WTC11 (cell line): ENCODE measurements around the gene FBLN2. TPM values are rescaled to one million over a fixed set of nuclear protein-coding genes. Genes with fewer than 3 reads are reported as not detected.

Source experiments
- ATAC-seq: fragments of 200-7000 bp; cut with Tn5 transposase; 2 replicates; pipeline ENCODE4 v1.10.0; 2021; ENCODE audit warnings: mild to moderate bottlenecking, moderate library complexity
- CTCF ChIA-PET: fragments of 300-600 bp; sonication (Branson Sonifier 250); formaldehyde crosslinking; loops from one replicate; lab custom pipeline; 2021; ENCODE audit warnings: antibody characterized with exemption; lab: Charles Lee
- POLR2A ChIA-PET: fragments of 350-600 bp; sonication (Branson Sonifier 250); formaldehyde crosslinking; loops from one replicate; lab custom pipeline; 2021; ENCODE audit warnings: antibody characterized with exemption; lab: Charles Lee
- DNase-seq: peaks from one replicate; pipeline ENCODE4 v3.0.0; 2021; ENCODE audit warnings: low spot score
- H3K27ac Mint-ChIP-seq: 2 replicates; pipeline ENCODE4 v1.8.0; 2021; ENCODE audit warnings: mixed read lengths
- H3K27me3 Mint-ChIP-seq: 2 replicates; pipeline ENCODE4 v1.8.0; 2021; ENCODE audit warnings: low read depth, mild to moderate bottlenecking, moderate library complexity, mixed read lengths
- H3K36me3 Mint-ChIP-seq: 2 replicates; pipeline ENCODE4 v1.8.0; 2021; ENCODE audit warnings: mixed read lengths
- H3K4me1 Mint-ChIP-seq: 2 replicates; pipeline ENCODE4 v1.8.0; 2022; ENCODE audit warnings: mixed read lengths
- H3K4me3 Mint-ChIP-seq: 2 replicates; pipeline ENCODE4 v1.8.0; 2021; ENCODE audit warnings: mild to moderate bottlenecking, moderate library complexity, mixed read lengths
- H3K9me3 Mint-ChIP-seq: 2 replicates; pipeline ENCODE4 v1.8.0; 2021; ENCODE audit warnings: mixed read lengths
- ARID4B ChIP-seq: sonication (generic); formaldehyde crosslinking; IDR thresholded peaks from 2 replicates; pipeline ENCODE4 v1.8.0; 2023; ENCODE audit warnings: missing genetic modification reagents, mild to moderate bottlenecking, borderline replicate concordance
- E2F1 ChIP-seq: sonication (generic); formaldehyde crosslinking; IDR thresholded peaks from 2 replicates; pipeline ENCODE4 v1.8.0; 2022; ENCODE audit warnings: mild to moderate bottlenecking, missing genetic modification reagents
- ERG ChIP-seq: fragments of 250-450 bp; sonication (Bioruptor Pico); IDR thresholded peaks from 2 replicates; pipeline ENCODE4 v1.8.0; 2021; ENCODE audit warnings: mild to moderate bottlenecking
- ESRRA ChIP-seq: sonication (generic); formaldehyde crosslinking; IDR thresholded peaks from 2 replicates; pipeline ENCODE4 v1.8.1; 2022; ENCODE audit warnings: mild to moderate bottlenecking, missing genetic modification reagents, borderline replicate concordance
- HMGA2 ChIP-seq: fragments of 250-450 bp; sonication (Bioruptor Pico); IDR thresholded peaks from 2 replicates; pipeline ENCODE4 v1.4.0; 2021; ENCODE audit warnings: mild to moderate bottlenecking, moderate library complexity
- HMGXB4 ChIP-seq: sonication (generic); formaldehyde crosslinking; IDR thresholded peaks from 2 replicates; pipeline ENCODE4 v1.8.1; 2023; ENCODE audit warnings: mild to moderate bottlenecking, moderate library complexity, missing genetic modification reagents
- MYBL2 ChIP-seq: sonication (generic); formaldehyde crosslinking; IDR thresholded peaks from 2 replicates; pipeline ENCODE4 v1.8.1; 2023; ENCODE audit warnings: mild to moderate bottlenecking, moderate library complexity, missing genetic modification reagents
- NFYB ChIP-seq: sonication (generic); formaldehyde crosslinking; conservative IDR thresholded peaks from 2 replicates; pipeline ENCODE4 v1.8.0; 2022; ENCODE audit warnings: low read depth, missing genetic modification reagents
- PREB ChIP-seq: sonication (generic); formaldehyde crosslinking; IDR thresholded peaks from 2 replicates; pipeline ENCODE4 v1.8.1; 2022; ENCODE audit warnings: mild to moderate bottlenecking, missing genetic modification reagents, moderate library complexity, borderline replicate concordance
- PRRX2 ChIP-seq: fragments of 250-450 bp; sonication (Bioruptor Pico); IDR thresholded peaks from 2 replicates; pipeline ENCODE4 v1.8.0; 2021; ENCODE audit warnings: mild to moderate bottlenecking
- RORB ChIP-seq: fragments of 250-450 bp; sonication (Bioruptor Pico); IDR thresholded peaks from 2 replicates; pipeline ENCODE4 v1.9.0; 2021; ENCODE audit warnings: mild to moderate bottlenecking
- SMAD3 ChIP-seq: sonication (generic); formaldehyde crosslinking; IDR thresholded peaks from 2 replicates; pipeline ENCODE4 v1.8.0; 2022; ENCODE audit warnings: missing genetic modification reagents, mild to moderate bottlenecking, borderline replicate concordance
- SMAD4 ChIP-seq: sonication (generic); formaldehyde crosslinking; IDR thresholded peaks from 2 replicates; pipeline ENCODE4 v1.8.0; 2022; ENCODE audit warnings: mild to moderate bottlenecking, missing genetic modification reagents
- SOX15 ChIP-seq: fragments of 250-450 bp; sonication (Bioruptor Pico); IDR thresholded peaks from 2 replicates; pipeline ENCODE4 v1.9.0; 2021; ENCODE audit warnings: mild to moderate bottlenecking
- USF2 ChIP-seq: sonication (generic); formaldehyde crosslinking; IDR thresholded peaks from 2 replicates; pipeline ENCODE4 v1.8.1; 2023; ENCODE audit warnings: mild to moderate bottlenecking, missing genetic modification reagents, moderate library complexity
- ZNF263 ChIP-seq: sonication (generic); formaldehyde crosslinking; IDR thresholded peaks from 2 replicates; pipeline ENCODE4 v1.8.1; 2022; ENCODE audit warnings: low read depth, mild to moderate bottlenecking, moderate library complexity, missing genetic modification reagents
- ZNF317 ChIP-seq: sonication (generic); formaldehyde crosslinking; IDR thresholded peaks from 2 replicates; pipeline ENCODE4 v1.8.1; 2023; ENCODE audit warnings: low read depth, mild to moderate bottlenecking, moderate library complexity, missing genetic modification reagents, borderline replicate concordance
- ZNF396 ChIP-seq: fragments of 250-450 bp; sonication (Bioruptor Pico); IDR thresholded peaks from 2 replicates; pipeline ENCODE4 v1.8.0; 2021; ENCODE audit warnings: mild to moderate bottlenecking, moderate library complexity, borderline replicate concordance
- total RNA-seq: library from RNA; stranded (reverse); gene quantifications from 3 replicates; pipeline ENCODE4 v1.2.3, GENCODE V29; 2021

The FBLN2 gene
- total RNA-seq, 1 experiment from 2014 or later: 20.7 TPM

- POLR2A ChIA-PET: no interaction called here
- ATAC-seq: no peak
Measured at GRCh38 chr3:13570391-13571194, 21.7 kb downstream of the FBLN2 start.

GRCh38 chr3:13571264-13571663 is 22.3 kb downstream of the FBLN2 start:
- ATAC-seq (no peak), DNase-seq (no peak)
- Mint-ChIP-seq H3K4me1 (peaks cover 16% of the 10 kb centered on the region), H3K27ac (no peak overlapping the region), H3K9me3 (no peaks in the 10 kb centered on the region), H3K27me3 (no peaks in the 10 kb centered on the region), H3K4me3 (no peak overlapping the region), H3K36me3 (no peaks in the 10 kb centered on the region)
- ChIA-PET CTCF (interaction anchor here (0.8 to 2.8 kb wide), 7 partner anchors 32 to 84 kb away, joined by 3 to 11 read pairs (median 3); no protein-coding TSS in a partner anchor), POLR2A (no interaction called here)
- TF ChIP-seq USF2 (CRISPR knock-in tag): no peak
- TF ChIP-seq ESRRA: no peak
- TF ChIP-seq E2F1 (CRISPR knock-in tag): no peak
- TF ChIP-seq ZNF396: no peak
- no peak for TF ChIP-seq HMGA2 (CRISPR knock-in tag)
- TF ChIP-seq HMGXB4 (CRISPR knock-in tag): no peak
- TF ChIP-seq SMAD4 (CRISPR knock-in tag): no peak
- no peak for TF ChIP-seq ZNF317 (CRISPR knock-in tag)
- no peak for TF ChIP-seq MYBL2
- no peak for TF ChIP-seq RORB (CRISPR knock-in tag)
- TF ChIP-seq PRRX2 (CRISPR knock-in tag): no peak
- TF ChIP-seq NFYB (CRISPR knock-in tag): no peak
- no peak for TF ChIP-seq SMAD3 (CRISPR knock-in tag)
- TF ChIP-seq SOX15 (CRISPR knock-in tag): no peak
- TF ChIP-seq ERG (CRISPR knock-in tag): no peak

More at GRCh38 chr3:13570391-13571194, 21.7 kb downstream of the FBLN2 start:
- Mint-ChIP-seq H3K36me3 (no peaks in the 10 kb centered on the region), H3K4me1 (peaks cover 11% of the 10 kb centered on the region), H3K27me3 (no peaks in the 10 kb centered on the region), H3K4me3 (no peak overlapping the region), H3K9me3 (no peaks in the 10 kb centered on the region), H3K27ac (no peak overlapping the region)
- no peak for DNase-seq
- CTCF ChIA-PET: interaction anchor here (0.8 to 2.8 kb wide), 11 partner anchors 11 to 85 kb away, joined by 3 to 11 read pairs (median 3); no protein-coding TSS in a partner anchor
- TF ChIP-seq ZNF263 (CRISPR knock-in tag) (0 out of 2 replicates have a peak, but pooled peaks have one; percentile 34), PREB (CRISPR knock-in tag) (no peak), ARID4B (CRISPR knock-in tag) (no peak)
